Muscle of leg (tissue), 11 donors: Measurements from ENCODE around the gene IL3. TPM values are rescaled to one million over a fixed set of nuclear protein-coding genes. Genes with fewer than 3 reads are reported as not detected.
A peak's percentile ranks its signal among the peaks of the same experiment; 100 is the strongest.

ENCODE experiments used
- DNase-seq: peaks from one replicate; pipeline ENCODE4 v3.0.0; 2013
- H3K27ac ChIP-seq: one replicate; pipeline ENCODE4 v1.5.1; 2013; ENCODE audit warnings: mild to moderate bottlenecking, low read length, control low read depth
- H3K27me3 ChIP-seq: one replicate; pipeline ENCODE4 v1.6.1; 2013; ENCODE audit warnings: low read length; ENCODE audit not compliant: control insufficient read depth, insufficient read depth
- H3K36me3 ChIP-seq: one replicate; pipeline ENCODE4 v1.6.1; 2013; ENCODE audit warnings: low read length; ENCODE audit not compliant: control insufficient read depth, insufficient read depth
- H3K4me1 ChIP-seq: one replicate; pipeline ENCODE4 v1.6.1; 2013; ENCODE audit warnings: low read length; ENCODE audit not compliant: control insufficient read depth, insufficient read depth
- H3K4me3 ChIP-seq: one replicate; pipeline ENCODE4 v1.5.1; 2013; ENCODE audit warnings: low read length, control low read depth
- H3K9me3 ChIP-seq: replicated peaks from 2 replicates; pipeline ENCODE4 v1.6.1; 2013; ENCODE audit warnings: low read depth, low read length; ENCODE audit not compliant: control insufficient read depth
- WGBS: methylation state at CpG from one replicate; pipeline ENCODE4 v1.1.5; 2013; ENCODE audit warnings: missing lambda C conversion rate; ENCODE audit not compliant: insufficient coverage; 5-methylcytosine and 5-hydroxymethylcytosine counted together
- polyA plus RNA-seq, 8 donors: library from polyadenylated mRNA; unstranded; fragments of 120-200 nt; gene quantifications; one replicate each; pipeline versions ENCODE4 v1.2.1 to v1.2.3, GENCODE V29; 2013; ENCODE audit warnings: inconsistent platforms in 1 of 8, low replicate concordance in 1 of 8; ENCODE audit not compliant: insufficient read length in 8 of 8, insufficient read depth in 1 of 8
- total RNA-seq: library from RNA; stranded (reverse); fragments of 120-200 nt; gene quantifications from one replicate; pipeline ENCODE4 v1.2.4, GENCODE V29; 2013

Gene IL3
- total and polyA plus RNA-seq, 9 donors = not detected

DNA sequence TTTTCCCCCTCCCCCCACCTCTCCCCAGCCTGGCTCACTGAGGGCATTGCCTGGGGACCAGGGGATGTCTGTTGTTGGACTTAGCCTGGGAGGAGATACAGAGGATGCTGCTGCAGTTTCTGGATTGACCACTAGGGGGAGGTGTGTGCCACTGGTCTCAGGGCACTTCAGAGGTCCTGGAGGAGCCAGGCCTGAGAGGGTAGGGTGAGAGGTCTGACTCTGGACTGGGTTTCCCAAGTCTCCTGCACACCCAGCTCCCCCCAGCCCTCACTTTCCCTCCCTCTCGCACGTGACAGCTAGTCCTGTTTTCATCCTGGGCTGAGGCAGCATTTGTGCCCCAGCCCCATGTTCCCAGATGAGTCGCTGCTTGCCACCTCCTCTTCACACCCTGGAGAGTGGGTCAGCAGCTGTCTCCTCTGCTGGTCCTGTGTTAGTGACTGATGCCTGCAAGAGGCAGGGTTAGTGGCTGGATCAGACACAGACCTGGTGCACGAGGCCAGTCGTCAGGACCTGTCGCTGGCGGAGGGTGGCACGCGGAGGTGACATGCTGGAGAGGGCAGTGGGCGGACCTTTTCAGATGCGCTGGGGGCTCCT, 4.4 kb downstream of the IL3 start:
- H3K4me1 ChIP-seq = no peaks in the 10 kb centered on the region
- H3K4me3 ChIP-seq = no peak overlapping the region
- no peak overlapping the region for H3K27ac ChIP-seq
- DNase-seq = peak; percentile 57
- H3K27me3 ChIP-seq = no peaks in the 10 kb centered on the region
- no peaks in the 10 kb centered on the region for H3K9me3 ChIP-seq
- H3K36me3 ChIP-seq = no peaks in the 10 kb centered on the region
- 60% methylated on average over 10 of the region's 11 CpGs for WGBS

GRCh38 chr5:132065351-132065937, 5.0 kb downstream of the IL3 start:
- Histone ChIP-seq H3K36me3 (no peaks in the 10 kb centered on the region), H3K27ac (no peak overlapping the region), H3K4me1 (no peaks in the 10 kb centered on the region), H3K4me3 (no peak overlapping the region), H3K27me3 (no peaks in the 10 kb centered on the region), H3K9me3 (no peaks in the 10 kb centered on the region)
- no CpG with 5 or more reads among the region's 4 CpGs for WGBS
- peak; percentile 54 for DNase-seq

- H3K27me3 ChIP-seq = no peaks in the 10 kb centered on the region
- no peaks in the 10 kb centered on the region for H3K4me1 ChIP-seq
- H3K27ac ChIP-seq = no peak overlapping the region
- no peak overlapping the region for H3K4me3 ChIP-seq
- DNase-seq = no peak
- WGBS = 81% methylated on average over 13 of the region's 13 CpGs
- H3K9me3 ChIP-seq = no peaks in the 10 kb centered on the region
- no peaks in the 10 kb centered on the region for H3K36me3 ChIP-seq
Measured at GRCh38 chr5:132065951-132066701, 5.7 kb downstream of the IL3 start.

- no peaks in the 10 kb centered on the region for H3K27me3 ChIP-seq
- H3K4me1 ChIP-seq = no peaks in the 10 kb centered on the region
- H3K4me3 ChIP-seq = no peak overlapping the region
- WGBS = 90% methylated on average over 4 of the region's 4 CpGs
- H3K36me3 ChIP-seq = no peaks in the 10 kb centered on the region
- no peak for DNase-seq
- no peaks in the 10 kb centered on the region for H3K9me3 ChIP-seq
- no peak overlapping the region for H3K27ac ChIP-seq
Measured at GRCh38 chr5:132066871-132067270, 6.4 kb downstream of the IL3 start.

GRCh38 chr5:132067451-132067850, 7.0 kb downstream of the IL3 start:
- Histone ChIP-seq H3K27ac (no peak overlapping the region), H3K27me3 (no peaks in the 10 kb centered on the region), H3K4me3 (no peak overlapping the region), H3K36me3 (no peaks in the 10 kb centered on the region), H3K4me1 (no peaks in the 10 kb centered on the region), H3K9me3 (no peaks in the 10 kb centered on the region)
- DNase-seq = no peak
- WGBS = 97% methylated on average over 10 of the region's 11 CpGs

DNA sequence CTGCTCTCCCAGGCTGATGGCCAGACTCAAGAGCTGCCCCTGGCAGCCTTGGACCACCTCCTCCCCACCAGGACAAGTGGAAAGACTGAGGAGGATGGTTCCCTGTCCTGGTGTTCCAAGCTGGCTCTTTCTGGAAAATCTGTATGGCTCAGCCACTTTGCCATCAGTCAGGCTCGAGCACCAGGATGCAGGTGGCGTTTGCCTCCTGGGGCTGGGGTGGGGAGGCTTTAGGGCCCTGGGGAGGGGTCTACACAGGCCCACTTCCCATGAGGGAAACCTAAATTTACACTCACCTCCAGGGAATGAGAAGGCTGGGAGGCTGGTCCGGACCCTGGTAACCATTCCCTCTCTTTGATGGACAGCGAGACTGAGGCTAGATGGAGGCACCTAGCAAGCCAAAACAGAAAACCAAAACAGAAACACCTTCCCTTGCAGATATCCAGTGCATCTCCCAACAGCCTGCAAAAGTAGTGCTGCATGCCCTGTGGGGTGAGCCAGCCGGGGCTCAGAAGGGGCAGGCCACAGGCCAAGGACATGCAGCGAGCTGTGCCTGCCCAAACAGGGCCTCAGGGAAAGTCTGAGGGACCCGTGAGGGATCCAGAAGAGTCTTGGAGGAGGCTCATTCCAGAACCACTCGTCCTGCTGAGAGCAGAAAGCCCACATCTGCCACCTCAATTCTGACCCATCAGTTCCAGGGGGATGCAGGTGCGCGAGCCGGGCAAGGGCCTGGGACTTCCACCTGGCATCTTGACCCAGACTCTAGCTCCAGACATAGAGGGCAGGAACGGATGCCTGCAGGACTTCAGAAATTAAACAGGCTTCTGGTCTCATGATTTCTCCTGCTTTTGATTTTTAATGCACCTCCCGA, 7.7 kb downstream of the IL3 start:
- H3K27me3 ChIP-seq = no peaks in the 10 kb centered on the region
- no peaks in the 10 kb centered on the region for H3K36me3 ChIP-seq
- H3K9me3 ChIP-seq = no peaks in the 10 kb centered on the region
- WGBS = 82% methylated on average over 10 of the region's 13 CpGs
- no peak overlapping the region for H3K27ac ChIP-seq
- no peaks in the 10 kb centered on the region for H3K4me1 ChIP-seq
- DNase-seq = no peak
- H3K4me3 ChIP-seq = no peak overlapping the region

- 91% methylated on average over 10 of the region's 10 CpGs for WGBS
- H3K27me3 ChIP-seq = no peaks in the 10 kb centered on the region
- H3K4me3 ChIP-seq = no peak overlapping the region
- H3K9me3 ChIP-seq = no peaks in the 10 kb centered on the region
- no peak overlapping the region for H3K27ac ChIP-seq
- no peaks in the 10 kb centered on the region for H3K4me1 ChIP-seq
- H3K36me3 ChIP-seq = no peaks in the 10 kb centered on the region
- no peak for DNase-seq
Measured at GRCh38 chr5:132069561-132069960, 9.1 kb downstream of the IL3 start.

- WGBS = 100% methylated on average over 2 of the region's 3 CpGs
- H3K4me3 ChIP-seq = no peak overlapping the region
- H3K36me3 ChIP-seq = no peaks in the 10 kb centered on the region
- no peaks in the 10 kb centered on the region for H3K27me3 ChIP-seq
- no peak for DNase-seq
- no peaks in the 10 kb centered on the region for H3K4me1 ChIP-seq
- no peaks in the 10 kb centered on the region for H3K9me3 ChIP-seq
- no peak overlapping the region for H3K27ac ChIP-seq
Measured at GRCh38 chr5:132069994-132070393, 9.5 kb downstream of the IL3 start.

- WGBS = 64% methylated on average over 6 of the region's 13 CpGs
Measured at GRCh38 chr5:132070460-132071337, 10.2 kb downstream of the IL3 start.

More at GRCh38 chr5:132070460-132071337, 10.2 kb downstream of the IL3 start:
- Histone ChIP-seq H3K27ac (no peak overlapping the region), H3K9me3 (no peaks in the 10 kb centered on the region), H3K4me3 (no peak overlapping the region), H3K27me3 (no peaks in the 10 kb centered on the region), H3K36me3 (no peaks in the 10 kb centered on the region), H3K4me1 (no peaks in the 10 kb centered on the region)
- DNase-seq = no peak
